Erythroblast (primary cell): ENCODE data around the gene ITPR1.

Source experiments
- GATA1 ChIP-seq: IDR thresholded peaks from 2 replicates; pipeline ENCODE4 v1.6.1; 2011; ENCODE audit warnings: low read depth, mild to moderate bottlenecking, control low read depth, low read length, moderate library complexity
- POLR2A ChIP-seq: IDR thresholded peaks from 2 replicates; pipeline ENCODE4 v1.6.1; 2011; ENCODE audit warnings: mild to moderate bottlenecking, low read length

DNA sequence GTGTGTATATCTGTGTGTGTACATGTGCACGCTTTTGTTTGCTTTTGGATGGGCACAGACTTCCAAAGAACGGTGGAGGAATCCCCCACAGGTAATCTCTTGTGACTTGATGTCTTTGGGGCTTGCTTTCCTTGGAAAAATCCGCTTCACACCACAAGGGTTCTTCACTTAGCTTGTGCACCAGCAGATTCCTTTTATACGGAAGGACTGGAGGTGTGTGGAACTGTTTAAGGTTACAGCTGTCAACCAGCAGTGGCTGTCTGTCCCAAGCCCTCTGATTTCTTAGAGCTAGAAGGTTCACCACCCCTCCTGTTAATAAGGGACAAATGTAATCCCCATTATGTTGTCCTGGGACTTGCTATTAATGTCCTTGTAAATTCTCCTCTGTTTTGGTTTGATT lies 193.5 kb downstream of the ITPR1 start:
- TF ChIP-seq POLR2A (no peak), GATA1 (no peak)
